Measurements from ENCODE around the gene S100B.

The S100B gene

GRCh38 chr21:46555225-46555617 lies 49.7 kb downstream of the S100B start:
- H3K9me3 ChIP-seq (ENCODE audit: control insufficient read depth, low read length), result no peaks in the 10 kb centered on the region
- no peak overlapping the region for H3K4me3 ChIP-seq (ENCODE audit: low read length)
- H3K36me3 ChIP-seq (ENCODE audit: control insufficient read depth, insufficient read depth, low read length), result peaks cover 10% of the 10 kb centered on the region
- no peak overlapping the region for H3K9ac ChIP-seq (ENCODE audit: low read length)
- H3K27me3 ChIP-seq (ENCODE audit: control insufficient read depth, insufficient read depth, low read length), result no peaks in the 10 kb centered on the region
- no peaks in the 10 kb centered on the region for H3K4me1 ChIP-seq (ENCODE audit: control insufficient read depth, insufficient read depth, low read length)

GRCh38 chr21:46554431-46555224 lies 50.3 kb downstream of the S100B start:
- Histone ChIP-seq H3K36me3 (ENCODE audit: control insufficient read depth, insufficient read depth, low read length) (peaks cover 10% of the 10 kb centered on the region), H3K9ac (ENCODE audit: low read length) (no peak overlapping the region), H3K4me3 (ENCODE audit: low read length) (no peak overlapping the region), H3K27me3 (ENCODE audit: control insufficient read depth, insufficient read depth, low read length) (no peaks in the 10 kb centered on the region), H3K9me3 (ENCODE audit: control insufficient read depth, low read length) (no peaks in the 10 kb centered on the region), H3K4me1 (ENCODE audit: control insufficient read depth, insufficient read depth, low read length) (no peaks in the 10 kb centered on the region)

- H3K4me1 ChIP-seq (ENCODE audit: control insufficient read depth, insufficient read depth, low read length), result no peaks in the 10 kb centered on the region
- peaks cover 10% of the 10 kb centered on the region for H3K36me3 ChIP-seq (ENCODE audit: control insufficient read depth, insufficient read depth, low read length)
- H3K9me3 ChIP-seq (ENCODE audit: control insufficient read depth, low read length), result no peaks in the 10 kb centered on the region
- H3K9ac ChIP-seq (ENCODE audit: low read length), result no peak overlapping the region
- no peaks in the 10 kb centered on the region for H3K27me3 ChIP-seq (ENCODE audit: control insufficient read depth, insufficient read depth, low read length)
- no peak overlapping the region for H3K4me3 ChIP-seq (ENCODE audit: low read length)
Observed at GRCh38 chr21:46553993-46554392, 50.9 kb downstream of the S100B start.

- Histone ChIP-seq H3K4me3 (ENCODE audit: low read length) (no peak overlapping the region), H3K27me3 (ENCODE audit: control insufficient read depth, insufficient read depth, low read length) (no peaks in the 10 kb centered on the region), H3K9ac (ENCODE audit: low read length) (no peak overlapping the region), H3K9me3 (ENCODE audit: control insufficient read depth, low read length) (no peaks in the 10 kb centered on the region), H3K36me3 (ENCODE audit: control insufficient read depth, insufficient read depth, low read length) (peaks cover 10% of the 10 kb centered on the region), H3K4me1 (ENCODE audit: control insufficient read depth, insufficient read depth, low read length) (no peaks in the 10 kb centered on the region)
Observed at GRCh38 chr21:46552865-46553379, 52.0 kb downstream of the S100B start.

- Histone ChIP-seq H3K36me3 (ENCODE audit: control insufficient read depth, insufficient read depth, low read length) (peaks cover 10% of the 10 kb centered on the region), H3K4me3 (ENCODE audit: low read length) (no peak overlapping the region), H3K9ac (ENCODE audit: low read length) (no peak overlapping the region), H3K27me3 (ENCODE audit: control insufficient read depth, insufficient read depth, low read length) (no peaks in the 10 kb centered on the region), H3K9me3 (ENCODE audit: control insufficient read depth, low read length) (no peaks in the 10 kb centered on the region), H3K4me1 (ENCODE audit: control insufficient read depth, insufficient read depth, low read length) (no peaks in the 10 kb centered on the region)
Observed at GRCh38 chr21:46552274-46552673, 52.6 kb downstream of the S100B start.

- Histone ChIP-seq H3K27me3 (ENCODE audit: control insufficient read depth, insufficient read depth, low read length) (no peaks in the 10 kb centered on the region), H3K36me3 (ENCODE audit: control insufficient read depth, insufficient read depth, low read length) (peaks cover 12% of the 10 kb centered on the region), H3K4me3 (ENCODE audit: low read length) (no peak overlapping the region), H3K4me1 (ENCODE audit: control insufficient read depth, insufficient read depth, low read length) (no peaks in the 10 kb centered on the region), H3K9me3 (ENCODE audit: control insufficient read depth, low read length) (no peaks in the 10 kb centered on the region), H3K9ac (ENCODE audit: low read length) (no peak overlapping the region)
Observed at GRCh38 chr21:46551636-46552241, 53.1 kb downstream of the S100B start.

GRCh38 chr21:46550116-46550941 lies 54.6 kb downstream of the S100B start:
- Histone ChIP-seq H3K4me3 (ENCODE audit: low read length) (no peak overlapping the region), H3K4me1 (ENCODE audit: control insufficient read depth, insufficient read depth, low read length) (no peaks in the 10 kb centered on the region), H3K9me3 (ENCODE audit: control insufficient read depth, low read length) (no peaks in the 10 kb centered on the region), H3K9ac (ENCODE audit: low read length) (no peak overlapping the region), H3K36me3 (ENCODE audit: control insufficient read depth, insufficient read depth, low read length) (peaks cover 9% of the 10 kb centered on the region), H3K27me3 (ENCODE audit: control insufficient read depth, insufficient read depth, low read length) (no peaks in the 10 kb centered on the region)

- Histone ChIP-seq H3K36me3 (ENCODE audit: control insufficient read depth, insufficient read depth, low read length) (peaks cover 9% of the 10 kb centered on the region), H3K9ac (ENCODE audit: low read length) (no peak overlapping the region), H3K9me3 (ENCODE audit: control insufficient read depth, low read length) (no peaks in the 10 kb centered on the region), H3K4me1 (ENCODE audit: control insufficient read depth, insufficient read depth, low read length) (no peaks in the 10 kb centered on the region), H3K4me3 (ENCODE audit: low read length) (no peak overlapping the region), H3K27me3 (ENCODE audit: control insufficient read depth, insufficient read depth, low read length) (no peaks in the 10 kb centered on the region)
Observed at GRCh38 chr21:46549650-46550049, 55.2 kb downstream of the S100B start.

Data from mucosa of stomach (tissue), 1 donor.